Measurements from ENCODE around the gene CDKAL1. TPM values are rescaled to one million over a fixed set of nuclear protein-coding genes. Genes with fewer than 3 reads are reported as not detected.

CDKAL1 gene
- total RNA-seq, 1 donor from 2014 or later, result 13.4 TPM

DNA sequence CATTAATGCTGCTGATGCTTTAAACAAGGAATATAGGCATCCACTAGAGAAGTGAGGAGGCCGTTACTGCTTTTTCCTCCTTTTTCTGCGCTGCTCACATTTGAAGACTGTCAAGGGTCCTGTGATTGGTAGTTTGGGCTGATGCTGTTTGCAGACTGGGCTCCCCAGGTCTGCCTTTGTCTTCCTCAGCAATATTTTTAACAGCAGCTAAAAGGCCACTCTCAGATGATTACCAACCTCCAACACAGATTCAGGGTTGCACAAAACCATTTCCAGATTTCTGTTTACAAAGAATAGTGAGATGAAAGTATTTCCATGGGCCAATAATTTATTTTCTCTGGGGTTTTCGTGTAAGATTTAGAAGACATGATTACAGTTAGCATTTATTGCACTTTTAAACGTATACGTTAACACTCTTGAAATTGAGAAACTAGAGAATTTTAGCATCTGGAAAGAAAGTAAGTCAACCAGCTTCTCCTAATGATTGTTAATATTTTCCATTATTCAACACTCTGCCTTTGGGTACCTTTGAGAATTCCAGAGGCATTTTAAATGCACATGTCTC lies 584.0 kb downstream of the CDKAL1 start:
- Histone ChIP-seq H3K27me3 (ENCODE audit: control insufficient read depth, insufficient read depth, low read length) (no peaks in the 10 kb centered on the region), H3K4me3 (ENCODE audit: low read depth, low read length) (no peak overlapping the region), H3K36me3 (ENCODE audit: control insufficient read depth, insufficient read depth, low read length) (no peaks in the 10 kb centered on the region)
- TF ChIP-seq, protein P1, sequence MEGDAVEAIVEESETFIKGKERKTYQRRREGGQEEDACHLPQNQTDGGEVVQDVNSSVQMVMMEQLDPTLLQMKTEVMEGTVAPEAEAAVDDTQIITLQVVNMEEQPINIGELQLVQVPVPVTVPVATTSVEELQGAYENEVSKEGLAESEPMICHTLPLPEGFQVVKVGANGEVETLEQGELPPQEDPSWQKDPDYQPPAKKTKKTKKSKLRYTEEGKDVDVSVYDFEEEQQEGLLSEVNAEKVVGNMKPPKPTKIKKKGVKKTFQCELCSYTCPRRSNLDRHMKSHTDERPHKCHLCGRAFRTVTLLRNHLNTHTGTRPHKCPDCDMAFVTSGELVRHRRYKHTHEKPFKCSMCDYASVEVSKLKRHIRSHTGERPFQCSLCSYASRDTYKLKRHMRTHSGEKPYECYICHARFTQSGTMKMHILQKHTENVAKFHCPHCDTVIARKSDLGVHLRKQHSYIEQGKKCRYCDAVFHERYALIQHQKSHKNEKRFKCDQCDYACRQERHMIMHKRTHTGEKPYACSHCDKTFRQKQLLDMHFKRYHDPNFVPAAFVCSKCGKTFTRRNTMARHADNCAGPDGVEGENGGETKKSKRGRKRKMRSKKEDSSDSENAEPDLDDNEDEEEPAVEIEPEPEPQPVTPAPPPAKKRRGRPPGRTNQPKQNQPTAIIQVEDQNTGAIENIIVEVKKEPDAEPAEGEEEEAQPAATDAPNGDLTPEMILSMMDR (IDR thresholded peaks at IDR 0.05; ENCODE audit: insufficient read depth, low read length, severe bottlenecking), result no peak
- DNase-seq (ENCODE audit: low read depth) (no peak), FAIRE-seq (no peak)

DNA sequence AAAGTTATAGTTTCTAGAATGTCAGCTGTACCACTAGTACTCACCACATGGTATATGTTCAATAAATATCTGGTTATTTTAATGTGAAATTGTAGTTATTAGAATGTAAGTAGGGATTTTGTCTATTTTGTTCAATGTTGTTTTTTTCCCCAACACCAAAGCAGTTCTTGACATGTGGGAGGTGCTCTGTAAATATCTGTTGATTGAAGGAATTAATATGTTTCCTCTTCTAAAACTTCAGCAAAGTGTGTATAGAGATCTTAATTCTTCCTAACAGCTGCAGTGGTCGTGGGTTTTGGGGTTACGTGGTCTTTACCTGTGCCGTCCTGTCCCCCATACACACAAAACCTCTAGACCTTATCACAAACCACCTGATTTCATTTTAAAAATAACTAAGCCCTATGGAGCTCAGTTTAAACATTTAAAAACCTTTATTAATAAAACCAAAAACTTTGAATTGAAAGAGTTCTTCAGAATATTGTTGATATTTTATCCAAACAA lies 587.4 kb downstream of the CDKAL1 start:
- H3K4me3 ChIP-seq (ENCODE audit: low read depth, low read length), result no peak overlapping the region
- TF ChIP-seq, protein P1 (IDR thresholded peaks at IDR 0.05; ENCODE audit: insufficient read depth, low read length, severe bottlenecking), result no peak
- H3K27me3 ChIP-seq (ENCODE audit: control insufficient read depth, insufficient read depth, low read length), result no peaks in the 10 kb centered on the region
- H3K36me3 ChIP-seq (ENCODE audit: control insufficient read depth, insufficient read depth, low read length), result no peaks in the 10 kb centered on the region
- FAIRE-seq (no peak), DNase-seq (ENCODE audit: low read depth) (no peak)

DNA sequence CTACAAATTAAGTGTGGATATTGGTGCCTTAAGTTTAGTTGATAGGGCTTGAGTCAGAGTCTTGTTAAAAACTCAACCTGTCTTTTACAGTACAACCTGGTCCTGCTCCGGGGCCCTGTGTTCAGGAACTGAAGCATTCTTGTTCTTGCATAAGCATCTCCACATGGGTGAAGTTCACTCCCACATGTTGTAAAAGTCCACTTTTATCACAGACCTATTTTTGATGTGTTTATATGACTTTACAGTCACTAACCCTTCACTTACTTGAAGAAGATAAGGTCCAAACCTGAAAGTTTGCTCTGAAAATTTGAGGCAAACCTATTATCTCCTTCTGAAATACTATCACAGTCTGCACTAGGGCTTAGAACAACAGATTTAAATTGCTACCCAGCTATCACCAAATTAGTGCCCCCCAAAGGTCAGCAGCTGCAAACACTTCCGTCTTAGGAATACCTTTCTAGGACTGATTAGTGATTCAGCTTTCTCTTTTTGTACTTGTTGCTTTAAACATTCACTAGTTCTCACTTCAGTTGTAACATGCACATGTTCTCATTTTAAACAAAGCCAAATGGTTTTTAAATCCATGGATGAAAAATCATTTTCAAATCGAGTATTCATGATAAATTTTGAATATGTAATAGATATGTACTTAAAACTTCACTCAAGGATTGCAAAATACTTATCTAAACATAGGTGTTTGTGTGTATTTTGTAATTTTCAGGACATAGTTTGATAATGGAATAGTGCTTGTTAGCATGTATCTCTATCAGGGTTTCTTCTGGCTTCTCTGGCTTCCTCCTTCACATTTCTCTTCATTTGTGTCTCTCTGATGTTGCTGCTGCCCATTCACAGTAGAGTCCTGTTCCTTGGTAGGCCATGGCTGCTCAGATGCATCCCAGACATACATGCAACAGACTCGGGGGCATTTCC lies 589.5 kb downstream of the CDKAL1 start:
- Histone ChIP-seq H3K4me3 (ENCODE audit: low read depth, low read length) (no peak overlapping the region), H3K36me3 (ENCODE audit: control insufficient read depth, insufficient read depth, low read length) (no peaks in the 10 kb centered on the region), H3K27me3 (ENCODE audit: control insufficient read depth, insufficient read depth, low read length) (no peaks in the 10 kb centered on the region)
- DNase-seq (ENCODE audit: low read depth) (no peak), FAIRE-seq (no peak)
- TF ChIP-seq, protein P1 (IDR thresholded peaks at IDR 0.05; ENCODE audit: insufficient read depth, low read length, severe bottlenecking), result no peak

DNA sequence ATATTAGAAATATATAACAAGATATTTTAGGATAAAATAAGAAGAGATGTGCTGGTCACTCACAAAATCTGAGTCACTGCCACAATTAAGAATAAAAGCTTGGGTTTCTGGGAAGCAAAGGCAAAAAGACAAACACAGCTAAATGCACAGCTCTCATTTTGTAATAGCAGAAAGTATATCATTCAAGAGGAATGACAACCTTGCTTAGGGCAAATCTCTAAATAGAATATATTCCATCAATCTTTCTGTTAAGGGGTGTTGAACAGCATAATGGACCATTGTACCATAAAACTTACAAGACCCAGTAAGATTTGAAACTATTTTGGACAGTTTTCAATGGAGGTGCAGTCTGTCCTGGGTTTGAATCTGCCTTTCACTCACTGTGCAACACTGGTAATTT lies 594.3 kb downstream of the CDKAL1 start:
- TF ChIP-seq, protein P1 (IDR thresholded peaks at IDR 0.05; ENCODE audit: insufficient read depth, low read length, severe bottlenecking), result no peak
- DNase-seq (ENCODE audit: low read depth), result no peak
- no peak for FAIRE-seq
- no peak overlapping the region for H3K4me3 ChIP-seq (ENCODE audit: low read depth, low read length)
- H3K27me3 ChIP-seq (ENCODE audit: control insufficient read depth, insufficient read depth, low read length), result no peaks in the 10 kb centered on the region
- no peaks in the 10 kb centered on the region for H3K36me3 ChIP-seq (ENCODE audit: control insufficient read depth, insufficient read depth, low read length)

DNA sequence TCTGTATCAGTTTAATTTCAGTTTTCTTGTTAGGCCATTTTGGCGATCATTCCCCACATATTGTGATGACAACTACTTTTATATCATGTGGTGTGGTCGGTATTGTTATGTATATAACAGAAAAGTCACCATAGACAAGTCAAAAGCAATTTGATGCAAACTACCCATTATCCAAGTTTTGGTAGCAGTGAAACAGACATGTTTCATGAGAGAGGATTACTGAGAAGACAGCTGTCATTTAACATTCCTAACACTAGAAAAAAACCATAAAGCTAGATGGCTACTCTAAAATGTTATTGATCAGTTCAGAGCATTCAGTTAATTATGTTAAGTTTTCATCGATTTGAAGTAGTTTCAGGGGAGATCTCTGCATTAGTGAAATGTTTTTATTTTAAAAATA lies 597.1 kb downstream of the CDKAL1 start:
- FAIRE-seq (no peak), DNase-seq (ENCODE audit: low read depth) (no peak)
- Histone ChIP-seq H3K36me3 (ENCODE audit: control insufficient read depth, insufficient read depth, low read length) (no peaks in the 10 kb centered on the region), H3K27me3 (ENCODE audit: control insufficient read depth, insufficient read depth, low read length) (no peaks in the 10 kb centered on the region), H3K4me3 (ENCODE audit: low read depth, low read length) (no peak overlapping the region)
- TF ChIP-seq, protein P1 (IDR thresholded peaks at IDR 0.05; ENCODE audit: insufficient read depth, low read length, severe bottlenecking), result no peak
